PC-9 (cell line): ENCODE measurements around the gene P2RX6. TPM values are rescaled to one million over a fixed set of nuclear protein-coding genes. Genes with fewer than 3 reads are reported as not detected.
"Not testable (repeated sequence)": the region's sequence is repeated elsewhere in the genome, so short reads cannot be mapped to it uniquely, and the experiment has no call there.

Source experiments
- BruUV-seq: library from RNA; stranded (reverse); fragments of 400-500 nt; replicated peaks from 2 replicates; lab custom pipeline; 2021; lab: Mats Ljungman, UMichigan
- CTCF ChIA-PET: fragments of 300-600 bp; sonication (Branson Sonifier 250); formaldehyde crosslinking; loops from one replicate; lab custom pipeline; 2022; ENCODE audit warnings: antibody characterized with exemption; lab: Charles Lee
- POLR2A ChIA-PET: fragments of 300-600 bp; sonication (Branson Sonifier 250); formaldehyde crosslinking; loops from one replicate; lab custom pipeline; 2022; ENCODE audit warnings: antibody characterized with exemption; ENCODE audit not compliant: unreplicated experiment; lab: Charles Lee
- DNase-seq, 2 experiments: peaks; one replicate each; pipeline versions ENCODE4 v3.0.0 to v3.0.0-alpha.2; 2015 to 2022; ENCODE audit warnings: mixed read lengths in 1 of 2
- H2AFZ ChIP-seq: fragments of 200-600 bp; sonication (generic); 2 replicates; pipeline ENCODE4 v1.8.1; 2017; ENCODE audit warnings: antibody characterized with exemption
- H3F3A ChIP-seq: fragments of 200-600 bp; sonication (generic); 2 replicates; pipeline ENCODE4 v1.8.1; 2017; ENCODE audit warnings: antibody characterized with exemption, mild to moderate bottlenecking, low read depth; ENCODE audit not compliant: insufficient read depth
- H3K27ac ChIP-seq: fragments of 200-600 bp; sonication (generic); 2 replicates; pipeline ENCODE4 v1.6.1; 2016; ENCODE audit warnings: mixed run types
- H3K27me3 ChIP-seq: fragments of 200-600 bp; sonication (generic); 2 replicates; pipeline ENCODE4 v1.6.1; 2016; ENCODE audit warnings: low read depth, mixed run types; ENCODE audit not compliant: insufficient read depth
- H3K36me3 ChIP-seq: fragments of 200-600 bp; sonication (generic); 2 replicates; pipeline ENCODE4 v1.6.1; 2016; ENCODE audit warnings: low read depth, mixed run types
- H3K4me1 ChIP-seq: fragments of 200-600 bp; sonication (generic); replicated peaks from 2 replicates; pipeline ENCODE4 v1.6.1; 2016; ENCODE audit warnings: mixed run types; ENCODE audit not compliant: insufficient read depth
- H3K4me2 ChIP-seq: fragments of 200-600 bp; sonication (generic); 2 replicates; pipeline ENCODE4 v1.6.1; 2017; ENCODE audit warnings: mixed run types
- H3K4me3 ChIP-seq: fragments of 200-600 bp; sonication (generic); 2 replicates; pipeline ENCODE4 v1.6.1; 2016; ENCODE audit warnings: mixed run types
- H3K79me2 ChIP-seq: fragments of 200-600 bp; sonication (generic); 2 replicates; pipeline ENCODE4 v1.6.1; 2017; ENCODE audit warnings: low read depth, mixed run types
- H3K9me2 ChIP-seq: fragments of 200-600 bp; sonication (generic); 2 replicates; pipeline ENCODE4 v1.8.1; 2017; ENCODE audit warnings: mild to moderate bottlenecking; ENCODE audit not compliant: insufficient read depth
- H3K9me3 ChIP-seq: fragments of 200-600 bp; sonication (generic); 2 replicates; pipeline ENCODE4 v1.8.1; 2016; ENCODE audit warnings: low read depth; ENCODE audit not compliant: insufficient read depth
- H4K20me1 ChIP-seq: fragments of 200-600 bp; sonication (generic); 2 replicates; pipeline ENCODE4 v1.8.1; 2017; ENCODE audit not compliant: insufficient read depth
- CTCF ChIP-seq: fragments of 200-600 bp; sonication (generic); conservative IDR thresholded peaks from 2 replicates; pipeline ENCODE4 v1.6.1; 2017; ENCODE audit warnings: mixed run types, antibody characterized with exemption, mild to moderate bottlenecking, moderate library complexity
- EZH2 ChIP-seq: fragments of 200-600 bp; sonication (generic); IDR thresholded peaks from 2 replicates; pipeline ENCODE4 v1.8.0; 2017; ENCODE audit warnings: antibody characterized with exemption, low read depth
- intact Hi-C: fragments of 100-400 bp; cut with micrococcal nuclease; formaldehyde crosslinking; loops from one replicate; pipeline ENCODE4 v1.10.0; 2022; ENCODE audit not compliant: unreplicated experiment
- total RNA-seq: library from RNA; stranded (reverse); gene quantifications from 2 replicates; pipeline ENCODE4 v1.2.3, GENCODE V29; 2021

The P2RX6 gene
- total RNA-seq, 1 experiment from 2014 or later = 2.7 TPM

GRCh38 chr22:20967697-20968211 is 47.2 kb upstream of the P2RX6 start:
- Histone ChIP-seq H3K27me3 (no peaks in the 10 kb centered on the region), H3K4me1 (no peaks in the 10 kb centered on the region), H3F3A (no peaks in the 10 kb centered on the region), H2AFZ (no peak overlapping the region), H3K4me3 (no peak overlapping the region), H3K27ac (no peak overlapping the region), H3K36me3 (no peaks in the 10 kb centered on the region), H3K4me2 (no peak overlapping the region), H3K9me2 (no peaks in the 10 kb centered on the region), H3K9me3 (no peaks in the 10 kb centered on the region), H4K20me1 (no peaks in the 10 kb centered on the region), H3K79me2 (no peaks in the 10 kb centered on the region)
- DNase-seq = no peak
- CTCF ChIA-PET = no interaction called here
- TF ChIP-seq CTCF = no peak
- TF ChIP-seq EZH2 = no peak
- intact Hi-C loops = no loop called here
- POLR2A ChIA-PET = interaction anchor here (0.6 kb wide), 1 partner anchor 88 kb away, joined by 6 read pairs; no protein-coding TSS in a partner anchor
- no TSS peak for BruUV-seq

- POLR2A ChIA-PET = no interaction called here
- Histone ChIP-seq H3K27me3 (no peaks in the 10 kb centered on the region), H3K9me2 (no peaks in the 10 kb centered on the region), H3K4me3 (no peak overlapping the region), H3F3A (no peaks in the 10 kb centered on the region), H3K79me2 (no peaks in the 10 kb centered on the region), H4K20me1 (no peaks in the 10 kb centered on the region), H3K27ac (no peak overlapping the region), H3K9me3 (no peaks in the 10 kb centered on the region), H3K4me2 (no peak overlapping the region), H3K4me1 (no peaks in the 10 kb centered on the region), H3K36me3 (no peaks in the 10 kb centered on the region), H2AFZ (no peak overlapping the region)
- CTCF ChIA-PET = no interaction called here
- intact Hi-C loops = no loop called here
- TF ChIP-seq EZH2 (no peak), CTCF (no peak)
- no peak for DNase-seq
- BruUV-seq = no TSS peak
Measured at GRCh38 chr22:20968281-20968977, 46.5 kb upstream of the P2RX6 start.

DNA sequence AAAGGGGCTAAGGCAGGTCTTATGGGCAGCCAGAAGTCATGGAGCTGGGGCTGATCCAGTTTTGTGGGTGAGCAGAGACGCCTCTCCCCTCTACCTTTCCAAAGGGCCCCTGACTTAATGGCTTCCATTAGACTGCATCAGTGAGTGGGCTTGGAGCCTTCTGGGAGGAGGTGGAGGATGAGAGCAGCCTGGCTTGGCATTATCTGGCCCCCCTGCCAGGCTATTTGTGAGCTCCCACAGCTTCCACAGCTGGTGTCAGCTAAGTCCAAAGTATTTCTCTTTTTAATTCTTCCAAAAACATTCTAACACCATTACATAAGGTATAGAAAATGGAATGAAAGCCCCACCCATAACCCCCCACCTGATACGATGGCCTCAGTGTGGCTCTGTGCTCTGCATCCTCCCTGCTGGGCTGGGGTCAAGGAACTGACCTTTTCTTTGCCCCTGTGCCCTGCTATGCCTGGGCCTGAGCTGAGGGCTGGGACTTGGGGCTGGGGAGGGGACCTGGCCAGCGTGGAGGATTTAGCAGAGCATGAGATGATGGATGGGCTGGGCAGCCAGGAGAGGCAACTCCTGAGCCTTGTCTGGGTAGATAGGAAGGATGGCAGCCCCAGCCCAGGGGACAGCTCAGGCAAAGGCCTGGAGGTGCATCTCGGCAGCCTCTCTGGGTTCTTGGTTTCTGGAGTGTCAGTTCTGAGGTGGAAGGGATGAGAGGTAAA is 43.9 kb upstream of the P2RX6 start:
- POLR2A ChIA-PET = interaction anchor here (0.6 kb wide), 1 partner anchor 134 kb away, joined by 4 read pairs; no protein-coding TSS in a partner anchor
- H3K4me1 ChIP-seq = no peaks in the 10 kb centered on the region
- H3K27me3 ChIP-seq = no peaks in the 10 kb centered on the region
- no peaks in the 10 kb centered on the region for H3K79me2 ChIP-seq
- no peak for DNase-seq
- no peaks in the 10 kb centered on the region for H3K9me2 ChIP-seq
- no peak overlapping the region for H3K4me2 ChIP-seq
- intact Hi-C loops = no loop called here
- TF ChIP-seq EZH2 = no peak
- TF ChIP-seq CTCF = no peak
- H3K27ac ChIP-seq = no peak overlapping the region
- no peaks in the 10 kb centered on the region for H3K36me3 ChIP-seq
- no peaks in the 10 kb centered on the region for H3K9me3 ChIP-seq
- H3F3A ChIP-seq = no peaks in the 10 kb centered on the region
- no peak overlapping the region for H2AFZ ChIP-seq
- CTCF ChIA-PET = interaction anchor here (0.5 kb wide), 1 partner anchor 204 kb away, joined by 6 read pairs; no protein-coding TSS in a partner anchor
- no peaks in the 10 kb centered on the region for H4K20me1 ChIP-seq
- no TSS peak for BruUV-seq
- H3K4me3 ChIP-seq = no peak overlapping the region

GRCh38 chr22:20972014-20972694 is 42.8 kb upstream of the P2RX6 start:
- H3K4me2 ChIP-seq, H2AFZ ChIP-seq, H3K36me3 ChIP-seq, H3K4me3 ChIP-seq, BruUV-seq, intact Hi-C loops, H3K9me2 ChIP-seq, H3K9me3 ChIP-seq, H4K20me1 ChIP-seq, H3F3A ChIP-seq, H3K4me1 ChIP-seq, H3K79me2 ChIP-seq, H3K27me3 ChIP-seq, H3K27ac ChIP-seq: not testable (repeated sequence)
- POLR2A ChIA-PET = interaction anchor here (0.6 to 0.7 kb wide), 4 partner anchors 12 to 670 kb away, joined by 3 to 8 read pairs (median 4); partner anchors contain the start of gene SDF2L1
- CTCF ChIA-PET = interaction anchor here (0.7 kb wide), 1 partner anchor 14 kb away, joined by 7 read pairs; no protein-coding TSS in a partner anchor
- DNase-seq = peak; percentile 25 to 64
